ENCODE results near the gene PCDH8.
A peak's percentile ranks its signal among the peaks of the same experiment; 100 is the strongest.

PCDH8 gene

GRCh38 chr13:52815330-52815729 lies 33.1 kb downstream of the PCDH8 start:
- TF ChIP-seq GATA2 (IDR thresholded peaks at IDR 0.05; ENCODE audit: low read depth, low read length) (no peak), GATA3 (IDR thresholded peaks at IDR 0.05; ENCODE audit: low read depth, low read length) (no peak)

DNA sequence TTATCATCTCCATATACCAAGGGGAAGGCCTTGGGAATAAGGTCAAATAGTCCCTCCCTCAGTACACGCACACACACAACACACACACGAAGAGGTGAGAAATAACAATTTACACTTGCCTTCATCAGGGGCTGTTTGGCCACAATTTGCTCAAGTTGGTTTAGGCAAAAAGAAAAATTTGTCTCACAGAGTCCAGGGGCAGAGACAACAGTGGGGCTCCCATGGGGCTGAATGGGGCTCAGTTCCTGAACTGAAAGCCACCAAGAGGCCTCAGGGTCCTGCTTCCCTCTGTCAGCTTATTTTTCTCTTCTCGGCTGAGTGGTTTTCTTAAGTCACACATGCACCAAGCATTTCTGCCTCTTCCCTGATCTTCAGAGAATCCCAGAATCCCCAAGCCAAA lies 35.5 kb downstream of the PCDH8 start:
- TF ChIP-seq GATA2 (IDR thresholded peaks at IDR 0.05; ENCODE audit: low read depth, low read length) (no peak), GATA3 (IDR thresholded peaks at IDR 0.05; ENCODE audit: low read depth, low read length) (no peak)

DNA sequence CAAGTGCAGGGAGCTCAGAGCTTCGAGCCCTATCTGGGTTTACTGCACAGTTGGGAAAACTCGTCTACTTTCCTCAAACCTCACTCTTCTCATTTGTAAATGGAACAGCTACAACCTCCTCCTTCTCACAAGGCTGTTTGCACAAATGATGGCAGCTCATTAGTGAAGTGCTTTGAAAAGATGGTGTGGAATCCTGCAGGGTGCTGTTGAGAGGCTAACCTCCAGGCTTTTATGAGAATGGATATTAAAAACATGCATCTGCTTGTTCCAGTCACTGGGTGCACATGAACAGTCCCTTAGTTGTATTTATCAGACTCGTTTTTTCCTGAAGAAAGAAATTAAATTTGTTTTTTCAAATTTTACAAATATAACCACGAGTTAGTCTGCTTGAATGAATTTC lies 36.6 kb downstream of the PCDH8 start:
- no peak for TF ChIP-seq GATA2 (IDR thresholded peaks at IDR 0.05; ENCODE audit: low read depth, low read length)
- no peak for TF ChIP-seq GATA3 (IDR thresholded peaks at IDR 0.05; ENCODE audit: low read depth, low read length)

- TF ChIP-seq GATA2 (IDR thresholded peaks at IDR 0.05; ENCODE audit: low read depth, low read length) = no peak
- no peak for TF ChIP-seq GATA3 (IDR thresholded peaks at IDR 0.05; ENCODE audit: low read depth, low read length)
Measured at GRCh38 chr13:52810526-52810925, 37.9 kb downstream of the PCDH8 start.

- TF ChIP-seq GATA2 (IDR thresholded peaks at IDR 0.05; ENCODE audit: low read depth, low read length) (no peak), GATA3 (IDR thresholded peaks at IDR 0.05; ENCODE audit: low read depth, low read length) (no peak)
Measured at GRCh38 chr13:52810011-52810410, 38.4 kb downstream of the PCDH8 start.

- TF ChIP-seq GATA2 (IDR thresholded peaks at IDR 0.05; ENCODE audit: low read depth, low read length) = peak; percentile 99
- peak; percentile 94 for TF ChIP-seq GATA3 (IDR thresholded peaks at IDR 0.05; ENCODE audit: low read depth, low read length)
Measured at GRCh38 chr13:52809310-52809769, 39.1 kb downstream of the PCDH8 start.

- TF ChIP-seq GATA2 (IDR thresholded peaks at IDR 0.05; ENCODE audit: low read depth, low read length) (no peak), GATA3 (IDR thresholded peaks at IDR 0.05; ENCODE audit: low read depth, low read length) (no peak)
Measured at GRCh38 chr13:52808842-52809219, 39.6 kb downstream of the PCDH8 start.

DNA sequence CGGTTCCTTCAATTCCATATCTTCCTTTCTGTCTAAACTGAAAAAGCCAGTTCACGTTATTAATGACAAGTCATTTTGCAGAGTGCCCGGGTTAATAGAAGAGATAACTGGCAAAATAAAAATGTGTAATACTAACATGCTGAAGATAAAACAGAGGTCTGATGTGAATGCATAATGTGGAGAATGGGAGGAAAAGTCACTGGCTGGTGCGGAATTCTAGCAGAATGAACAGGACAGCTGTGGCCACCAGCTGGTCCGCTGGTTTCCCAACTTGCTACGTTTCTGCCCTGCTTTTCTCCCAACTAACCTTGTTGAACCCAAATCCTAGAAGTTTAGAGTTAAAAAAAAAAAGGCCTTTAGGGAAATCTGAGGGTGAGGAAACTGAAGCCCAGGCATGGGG lies 42.4 kb downstream of the PCDH8 start:
- TF ChIP-seq GATA3 (IDR thresholded peaks at IDR 0.05; ENCODE audit: low read depth, low read length) = no peak

DNA sequence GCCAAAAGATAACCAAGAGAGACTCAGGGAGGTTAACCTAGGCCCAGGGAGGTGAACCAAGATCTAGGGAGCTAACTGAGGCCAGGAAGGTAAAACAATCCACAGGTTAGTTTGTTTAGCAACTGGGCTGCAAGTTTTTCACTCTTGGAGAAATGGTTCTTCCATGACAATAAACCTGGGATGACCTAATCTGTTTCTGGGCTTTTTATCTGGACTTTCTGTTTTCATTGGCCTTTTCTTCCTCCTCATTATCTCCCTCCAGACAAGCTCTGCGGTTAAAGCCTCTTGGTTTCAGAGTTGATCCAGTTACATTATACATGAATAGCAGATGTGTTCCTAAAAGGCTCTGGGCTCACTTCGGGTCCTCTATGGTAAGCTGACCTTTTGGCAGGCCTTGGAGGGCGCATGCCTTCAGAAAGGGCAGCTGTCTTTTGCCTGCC lies 44.2 kb downstream of the PCDH8 start:
- TF ChIP-seq GATA2 (IDR thresholded peaks at IDR 0.05; ENCODE audit: low read depth, low read length) (no peak), GATA3 (IDR thresholded peaks at IDR 0.05; ENCODE audit: low read depth, low read length) (no peak)

- TF ChIP-seq GATA3 (IDR thresholded peaks at IDR 0.05; ENCODE audit: low read depth, low read length) = no peak
- no peak for TF ChIP-seq GATA2 (IDR thresholded peaks at IDR 0.05; ENCODE audit: low read depth, low read length)
Measured at GRCh38 chr13:52800856-52801255, 47.6 kb downstream of the PCDH8 start.

GRCh38 chr13:52798770-52799430 lies 49.5 kb downstream of the PCDH8 start:
- TF ChIP-seq GATA3 (IDR thresholded peaks at IDR 0.05; ENCODE audit: low read depth, low read length) (no peak), GATA2 (IDR thresholded peaks at IDR 0.05; ENCODE audit: low read depth, low read length) (no peak)

- TF ChIP-seq GATA2 (IDR thresholded peaks at IDR 0.05; ENCODE audit: low read depth, low read length) = no peak
- no peak for TF ChIP-seq GATA3 (IDR thresholded peaks at IDR 0.05; ENCODE audit: low read depth, low read length)
Measured at GRCh38 chr13:52797176-52797575, 51.3 kb downstream of the PCDH8 start.

GRCh38 chr13:52794589-52794988 lies 53.9 kb downstream of the PCDH8 start:
- TF ChIP-seq GATA2 (IDR thresholded peaks at IDR 0.05; ENCODE audit: low read depth, low read length) (no peak), GATA3 (IDR thresholded peaks at IDR 0.05; ENCODE audit: low read depth, low read length) (no peak)

DNA sequence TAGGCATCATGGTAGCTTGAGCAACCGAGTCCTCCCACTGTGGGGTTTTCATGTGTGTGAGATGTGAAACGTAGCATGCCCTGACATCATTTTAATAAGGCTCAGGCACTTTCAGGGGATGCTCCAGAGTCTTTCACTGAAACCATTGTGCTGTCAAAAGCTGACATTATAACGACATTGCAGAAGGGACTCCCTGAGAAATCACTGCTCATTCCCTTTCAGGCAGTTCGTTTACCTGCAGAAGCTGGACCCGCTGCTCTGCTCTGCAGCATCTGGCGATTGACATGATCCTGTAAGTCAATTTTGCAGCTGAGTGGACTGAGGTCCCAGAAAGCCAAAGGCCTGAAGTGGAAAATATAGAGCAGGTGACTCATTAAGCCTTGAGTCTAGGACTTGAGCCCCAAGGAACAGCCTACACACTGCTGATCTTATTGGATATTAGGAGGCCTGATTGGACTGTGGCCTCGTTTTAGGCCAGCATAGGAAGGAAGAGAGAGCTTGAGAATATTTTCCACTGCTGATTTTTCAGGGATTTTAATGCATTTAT lies 54.9 kb downstream of the PCDH8 start:
- TF ChIP-seq GATA2 (IDR thresholded peaks at IDR 0.05; ENCODE audit: low read depth, low read length) (no peak), GATA3 (IDR thresholded peaks at IDR 0.05; ENCODE audit: low read depth, low read length) (no peak)
